Heart right ventricle (tissue), 16 donors: ENCODE results near the gene CD2AP. TPM values are rescaled to one million over a fixed set of nuclear protein-coding genes. Genes with fewer than 3 reads are reported as not detected.

Experiments
- ATAC-seq, 8 donors: fragments of 200-7000 bp; cut with Tn5 transposase; one replicate each; pipeline ENCODE4 v1.9.1; 2020; ENCODE audit warnings: mild to moderate bottlenecking in 8 of 8, moderate library complexity in 8 of 8, moderate number of reproducible peaks in 1 of 8
- DNase-seq, 2 donors: peaks; one replicate each; pipeline ENCODE4 v3.0.0-alpha.2; 2020
- H3K27ac ChIP-seq, 10 donors: fragments of 200-600 bp; sonication (generic) in 2 of 10; one replicate each; pipeline versions ENCODE4 v1.5.0 to v1.8.0; 2020 to 2022; ENCODE audit warnings: mild to moderate bottlenecking in 3 of 10
- H3K27me3 ChIP-seq, 7 donors: fragments of 200-600 bp; one replicate each; pipeline ENCODE4 v1.8.0; 2021 to 2022; ENCODE audit warnings: mild to moderate bottlenecking in 2 of 7
- H3K36me3 ChIP-seq, 9 donors: fragments of 200-600 bp; sonication (generic) in 1 of 9; one replicate each; pipeline versions ENCODE4 v1.5.0 to v1.8.0; 2020 to 2022; ENCODE audit warnings: mild to moderate bottlenecking in 2 of 9
- H3K4me1 ChIP-seq, 9 donors: fragments of 200-600 bp; sonication (generic) in 1 of 9; one replicate each; pipeline versions ENCODE4 v1.5.0 to v1.8.0; 2020 to 2022; ENCODE audit warnings: mild to moderate bottlenecking in 4 of 9
- H3K4me3 ChIP-seq, 10 donors: fragments of 200-600 bp; sonication (generic) in 2 of 10; one replicate each; pipeline versions ENCODE4 v1.5.0 to v1.8.0; 2020 to 2022; ENCODE audit warnings: mild to moderate bottlenecking in 7 of 10, moderate library complexity in 2 of 10
- H3K9me3 ChIP-seq, 11 donors: fragments of 200-600 bp in 10 of 11; sonication (generic) in 2 of 11; one replicate each; pipeline versions ENCODE4 v1.5.0 to v1.8.0; 2013 to 2022; ENCODE audit warnings: mild to moderate bottlenecking in 2 of 11, control low read depth in 1 of 11, moderate library complexity in 1 of 11
- CTCF ChIP-seq, 9 donors: fragments of 200-600 bp; sonication (generic) in 2 of 9; IDR thresholded peaks; one replicate each; pipeline versions ENCODE4 v1.5.0 to v1.8.0; 2021 to 2022; ENCODE audit warnings: antibody characterized with exemption in 9 of 9, mild to moderate bottlenecking in 5 of 9, moderate library complexity in 1 of 9
- WGBS, 2 donors: extraction: QIAGEN DNeasy Blood & Tissue Kit; methylation state at CpG; one replicate each; pipeline ENCODE4 v1.1.7; 2013; ENCODE audit warnings: inconsistent platforms in 1 of 2; 5-methylcytosine and 5-hydroxymethylcytosine counted together
- intact Hi-C, 10 donors: fragments of 100-400 bp; cut with DNase I; formaldehyde crosslinking; loops; one replicate each; pipeline versions ENCODE4 v1.11.1 to v1.14.2; 2022
- polyA plus RNA-seq, 2 donors: library from polyadenylated mRNA; stranded (reverse); fragments of 200-250 nt; gene quantifications; one replicate each; pipeline ENCODE4 v1.2.3, GENCODE V29; 2013
- total RNA-seq, 10 donors: library from RNA; stranded (reverse); fragmentation: NEBNext Ultra II Directional in 3 of 10; extraction: Animal tissue kit (Norgen Biotek cat#: 25700) in 3 of 10; gene quantifications; one replicate each; pipeline versions ENCODE4 v1.2.1 to v1.2.4, GENCODE V29; 2021 to 2023
- donor health status: Arrhythmogenic right ventricular cardiomyopathy.
- donor health status: ischemic (EF 13 %, LVEDD 7.1; RV severe dilation, severe dysfunction).
- donor health status: healthy with polysubstance abuse.
- donor health status: DM: no; HTN: yes; CAD: no.
- donor health status: DM: no; HTN: no; CAD: no.
- donor health status: ischemic (EF 25% LVEDD 6.9; RV normal size, moderate dysfunction).
- donor health status: ischemic (EF 25% LVEDD 5.7; RV mildly dilated, moderate dysfunction).
- donor health status: healthy.
- donor health status: DM: yes; HTN: yes; CAD: no.
- donor health status: Ischemic cardiomyopathy.
- donor health status: ischemic (EF 35%, LVEDD 5.7; RV mildly dilated, moderate dysfunction).
- donor health status: nonischemic (EF 11% LVEDD 7.7; RV severe dilation, severe dysfunction).
- donor health status: DM: yes; HTN: yes; CAD: no.
- donor health status: PGD.
- donor health status: ischemic (EF 29% LVEDD 5.4; RV normal size, mild dysfunction).
- donor health status: nonischemic (EF 23%, LVEDD 6.1; RV moderate dilation, normal function).

CD2AP gene
- total and polyA plus RNA-seq, 12 donors, result 5.8 to 15.6 (median 10.8) TPM

GRCh38 chr6:47581591-47581990, 104.0 kb downstream of the CD2AP start:
- 64 to 68% methylated on average over 2 of the region's 2 CpGs for WGBS, 2 donors
- DNase-seq (no peak), ATAC-seq (no peak)
- intact Hi-C loops, result loop anchor here in 1 of 10 donors (10.0 kb wide), 1 partner anchor 107 kb away; the partner anchor contains the start of gene CD2AP
- no peak for TF ChIP-seq CTCF (IDR thresholded peaks at IDR 0.05)
- Histone ChIP-seq H3K27me3 (no peaks in the 10 kb centered on the region), H3K9me3 (no peaks in the 10 kb centered on the region), H3K4me3 (no peak overlapping the region), H3K36me3 (peaks cover 0 to 98% (median 18%) of the 10 kb centered on the region in 9 donors), H3K4me1 (no peaks in the 10 kb centered on the region), H3K27ac (no peak overlapping the region)

DNA sequence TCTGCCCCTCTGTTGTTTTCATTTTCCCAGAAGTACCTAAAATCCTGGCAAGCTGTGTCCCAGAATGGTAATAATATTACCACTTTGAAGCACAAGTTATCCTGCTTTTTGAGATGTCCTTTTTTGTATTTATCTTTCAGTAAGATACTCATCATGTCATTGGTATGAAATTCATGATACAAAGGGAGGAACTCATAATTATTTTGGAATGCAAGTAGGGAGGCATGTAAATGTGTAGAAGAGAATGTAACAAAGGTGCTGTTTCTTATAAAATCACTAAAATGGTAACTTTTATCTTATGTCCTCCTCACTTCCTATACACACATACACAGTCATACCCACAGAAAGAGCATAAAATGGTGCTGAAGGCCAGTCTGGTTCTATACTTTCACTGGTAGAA, 109.9 kb downstream of the CD2AP start:
- no peak for TF ChIP-seq CTCF (IDR thresholded peaks at IDR 0.05)
- peaks cover 0 to 8% (median 0%) of the 10 kb centered on the region in 9 donors for H3K4me1 ChIP-seq
- no peaks in the 10 kb centered on the region for H3K27me3 ChIP-seq
- peaks cover 0 to 87% (median 6%) of the 10 kb centered on the region in 9 donors for H3K36me3 ChIP-seq
- H3K27ac ChIP-seq, result no peak overlapping the region
- ATAC-seq (no peak), DNase-seq (no peak)
- H3K4me3 ChIP-seq, result no peak overlapping the region
- H3K9me3 ChIP-seq, result no peaks in the 10 kb centered on the region
- intact Hi-C loops, result loop anchor here in 1 of 10 donors (10.0 kb wide), 1 partner anchor 113 kb away; the partner anchor contains the start of gene CD2AP

- DNase-seq (no peak), ATAC-seq (no peak)
- H3K4me3 ChIP-seq, result no peak overlapping the region
- peaks cover 0 to 9% (median 0%) of the 10 kb centered on the region in 9 donors for H3K4me1 ChIP-seq
- no peaks in the 10 kb centered on the region for H3K27me3 ChIP-seq
- no peak overlapping the region for H3K27ac ChIP-seq
- WGBS, 2 donors, result 64 to 65% methylated on average over 3 of the region's 3 CpGs
- TF ChIP-seq CTCF (IDR thresholded peaks at IDR 0.05), result no peak
- no peaks in the 10 kb centered on the region for H3K9me3 ChIP-seq
- intact Hi-C loops, result loop anchor here in 2 of 10 donors (10.0 kb wide), 1 partner anchor 177 kb away; no protein-coding TSS in a partner anchor
- peaks cover 0 to 70% (median 11%) of the 10 kb centered on the region in 9 donors for H3K36me3 ChIP-seq
Measured at GRCh38 chr6:47592131-47592840, 114.7 kb downstream of the CD2AP start.

DNA sequence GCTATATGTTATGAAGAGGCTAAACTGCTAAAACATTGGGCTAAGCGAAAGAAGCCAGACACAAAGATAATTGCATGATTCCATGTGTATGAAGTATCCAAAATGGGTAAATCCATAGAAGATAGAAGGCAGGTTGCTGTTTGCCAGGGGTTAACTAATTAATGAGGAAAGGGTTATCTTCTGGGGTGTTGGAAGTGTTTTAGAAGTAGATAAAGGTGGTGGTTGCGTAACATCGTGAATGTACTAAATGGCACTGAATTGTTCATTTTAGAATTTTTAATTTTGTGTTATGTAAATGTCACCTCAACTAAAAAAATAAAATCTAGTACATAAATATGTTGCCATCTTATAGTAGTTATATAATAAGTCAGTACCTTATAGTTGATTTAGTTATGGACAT, 116.4 kb downstream of the CD2AP start:
- no peak for TF ChIP-seq CTCF (IDR thresholded peaks at IDR 0.05)
- no peak for DNase-seq
- WGBS, 2 donors, result 97% methylated on average over 3 of the region's 3 CpGs
- no peaks in the 10 kb centered on the region for H3K27me3 ChIP-seq
- H3K4me3 ChIP-seq, result no peak overlapping the region
- H3K36me3 ChIP-seq, result peaks cover 0 to 73% (median 15%) of the 10 kb centered on the region in 9 donors
- peaks cover 0 to 9% (median 0%) of the 10 kb centered on the region in 9 donors for H3K4me1 ChIP-seq
- H3K9me3 ChIP-seq, result no peaks in the 10 kb centered on the region
- intact Hi-C loops, result loop anchor here in 2 of 10 donors (10.0 kb wide), 1 partner anchor 179 kb away; no protein-coding TSS in a partner anchor
- no peak overlapping the region for H3K27ac ChIP-seq
- no peak for ATAC-seq
